Natural killer cell (primary cell): ENCODE measurements around the gene TENM3. TPM values are rescaled to one million over a fixed set of nuclear protein-coding genes. Genes with fewer than 3 reads are reported as not detected.
A peak's percentile ranks its signal among the peaks of the same experiment; 100 is the strongest.

ENCODE experiments used
- ATAC-seq, 3 donors: fragments of 150-1000 bp in 2 of 3; fragments of 200-7000 bp in 1 of 3; cut with Tn5 transposase; 1 replicate in 1 of 3; 2 replicates in 2 of 3; pipeline ENCODE4 v1.10.0; 2021; ENCODE audit warnings: mild to moderate bottlenecking in 2 of 3, moderate library complexity in 2 of 3
- DNase-seq, 2 donors: peaks; one replicate each; pipeline versions ENCODE4 v3.0.0 to v3.0.0-alpha.2; 2013 to 2021; ENCODE audit warnings: mixed read lengths in 1 of 2
- H3K27ac ChIP-seq: one replicate; pipeline ENCODE4 v1.5.1; 2013; ENCODE audit warnings: mild to moderate bottlenecking, low read length
- H3K27me3 ChIP-seq: one replicate; pipeline ENCODE4 v1.6.1; 2013; ENCODE audit warnings: low read length; ENCODE audit not compliant: control insufficient read depth, insufficient read depth
- H3K36me3 ChIP-seq: one replicate; pipeline ENCODE4 v1.6.1; 2013; ENCODE audit warnings: low read length; ENCODE audit not compliant: control insufficient read depth, insufficient read depth
- H3K4me1 ChIP-seq: one replicate; pipeline ENCODE4 v1.6.1; 2013; ENCODE audit warnings: low read length; ENCODE audit not compliant: control insufficient read depth, insufficient read depth
- H3K4me3 ChIP-seq: one replicate; pipeline ENCODE4 v1.5.1; 2013; ENCODE audit warnings: low read length
- H3K9me3 ChIP-seq: one replicate; pipeline ENCODE4 v1.6.1; 2013; ENCODE audit warnings: low read length; ENCODE audit not compliant: control insufficient read depth, insufficient read depth
- H3K27ac Mint-ChIP-seq, 2 donors: one replicate each; pipeline ENCODE4 v1.8.0; 2022; ENCODE audit warnings: mild to moderate bottlenecking in 2 of 2, mixed read lengths in 2 of 2, moderate library complexity in 1 of 2
- H3K27me3 Mint-ChIP-seq, 2 donors: one replicate each; pipeline ENCODE4 v1.8.0; 2022; ENCODE audit warnings: low read depth in 2 of 2, mixed read lengths in 2 of 2
- H3K36me3 Mint-ChIP-seq: one replicate; pipeline ENCODE4 v1.8.0; 2022; ENCODE audit warnings: mixed read lengths
- H3K4me1 Mint-ChIP-seq, 2 donors: one replicate each; pipeline ENCODE4 v1.8.0; 2022; ENCODE audit warnings: mixed read lengths in 2 of 2
- H3K4me3 Mint-ChIP-seq: one replicate; pipeline ENCODE4 v1.8.0; 2022; ENCODE audit warnings: mild to moderate bottlenecking, moderate library complexity, mixed read lengths
- H3K9me3 Mint-ChIP-seq, 2 donors: one replicate each; pipeline ENCODE4 v1.8.0; 2022; ENCODE audit warnings: mixed read lengths in 2 of 2
- WGBS: methylation state at CpG from one replicate; pipeline ENCODE4 v1.1.7; 2013; ENCODE audit warnings: missing lambda C conversion rate; ENCODE audit not compliant: insufficient coverage; 5-methylcytosine and 5-hydroxymethylcytosine counted together
- intact Hi-C: fragments of 100-400 bp; cut with micrococcal nuclease; formaldehyde crosslinking; loops from one replicate; pipeline ENCODE4 v1.14.2; 2022
- total RNA-seq, 4 donors: library from RNA; stranded (reverse); fragments of 120-200 nt in 1 of 4; gene quantifications; one replicate each; pipeline versions ENCODE4 v1.2.3 to v1.2.4, GENCODE V29; 2013 to 2022
- TF ChIP-seq, protein P1 (sequence below): fragments of 200-600 bp; IDR thresholded peaks from one replicate; pipeline ENCODE4 v1.8.0; 2022; ENCODE audit warnings: antibody characterized with exemption

TENM3 gene
- total RNA-seq, 3 donors from 2014 or later (not counting 1 experiment from before 2014, with no cell fraction given) = not detected

- DNase-seq (peak; percentile 66 to 73), ATAC-seq (peak; percentile 69 to 78 (median 73))
- no peaks in the 10 kb centered on the region for H3K36me3 Mint-ChIP-seq
- peaks cover 5 to 8% of the 10 kb centered on the region in 2 donors for H3K9me3 Mint-ChIP-seq
- TF ChIP-seq, protein P1, sequence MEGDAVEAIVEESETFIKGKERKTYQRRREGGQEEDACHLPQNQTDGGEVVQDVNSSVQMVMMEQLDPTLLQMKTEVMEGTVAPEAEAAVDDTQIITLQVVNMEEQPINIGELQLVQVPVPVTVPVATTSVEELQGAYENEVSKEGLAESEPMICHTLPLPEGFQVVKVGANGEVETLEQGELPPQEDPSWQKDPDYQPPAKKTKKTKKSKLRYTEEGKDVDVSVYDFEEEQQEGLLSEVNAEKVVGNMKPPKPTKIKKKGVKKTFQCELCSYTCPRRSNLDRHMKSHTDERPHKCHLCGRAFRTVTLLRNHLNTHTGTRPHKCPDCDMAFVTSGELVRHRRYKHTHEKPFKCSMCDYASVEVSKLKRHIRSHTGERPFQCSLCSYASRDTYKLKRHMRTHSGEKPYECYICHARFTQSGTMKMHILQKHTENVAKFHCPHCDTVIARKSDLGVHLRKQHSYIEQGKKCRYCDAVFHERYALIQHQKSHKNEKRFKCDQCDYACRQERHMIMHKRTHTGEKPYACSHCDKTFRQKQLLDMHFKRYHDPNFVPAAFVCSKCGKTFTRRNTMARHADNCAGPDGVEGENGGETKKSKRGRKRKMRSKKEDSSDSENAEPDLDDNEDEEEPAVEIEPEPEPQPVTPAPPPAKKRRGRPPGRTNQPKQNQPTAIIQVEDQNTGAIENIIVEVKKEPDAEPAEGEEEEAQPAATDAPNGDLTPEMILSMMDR = no peak
- no peaks in the 10 kb centered on the region for H3K36me3 ChIP-seq
- peaks cover 39% of the 10 kb centered on the region for H3K4me1 ChIP-seq
- H3K27me3 Mint-ChIP-seq = no peaks in the 10 kb centered on the region
- intact Hi-C loops = loop anchor here (1.0 kb wide), 1 partner anchor 109 kb away; no protein-coding TSS in a partner anchor
- peak overlapping the region; percentile 59 for H3K27ac ChIP-seq
- 62% methylated on average over 25 of the region's 25 CpGs for WGBS
- peak overlapping the region; percentile 69 for H3K4me3 Mint-ChIP-seq
- peaks cover 0 to 27% of the 10 kb centered on the region in 2 donors for H3K4me1 Mint-ChIP-seq
- H3K27ac Mint-ChIP-seq = no peak overlapping the region
- H3K4me3 ChIP-seq = no peak overlapping the region
- peaks cover 17% of the 10 kb centered on the region for H3K9me3 ChIP-seq
- H3K27me3 ChIP-seq = no peaks in the 10 kb centered on the region
Observed at GRCh38 chr4:182808673-182809416, 565.6 kb downstream of the TENM3 start.

- Mint-ChIP-seq H3K9me3 (peaks cover 5 to 8% of the 10 kb centered on the region in 2 donors), H3K27ac (no peak overlapping the region), H3K4me3 (peak overlapping the region; percentile 69), H3K4me1 (peaks cover 0 to 27% of the 10 kb centered on the region in 2 donors), H3K27me3 (no peaks in the 10 kb centered on the region), H3K36me3 (no peaks in the 10 kb centered on the region)
- Histone ChIP-seq H3K27me3 (no peaks in the 10 kb centered on the region), H3K4me3 (no peak overlapping the region), H3K9me3 (peaks cover 17% of the 10 kb centered on the region), H3K4me1 (peaks cover 39% of the 10 kb centered on the region), H3K36me3 (no peaks in the 10 kb centered on the region), H3K27ac (peak overlapping the region; percentile 59)
- DNase-seq = peak in 1 of 2 donors; percentile 24
- WGBS = 52% methylated on average over 5 of the region's 5 CpGs
- intact Hi-C loops = loop anchor here (1.0 kb wide), 1 partner anchor 109 kb away; no protein-coding TSS in a partner anchor
- peak in 1 of 3 donors; percentile 6 for ATAC-seq
- TF ChIP-seq, protein P1 = no peak
Observed at GRCh38 chr4:182809417-182810102, 566.4 kb downstream of the TENM3 start.

- H3K4me3 Mint-ChIP-seq = no peak overlapping the region
- Histone ChIP-seq H3K4me3 (no peak overlapping the region), H3K27ac (no peak overlapping the region), H3K36me3 (no peaks in the 10 kb centered on the region), H3K27me3 (no peaks in the 10 kb centered on the region), H3K4me1 (peaks cover 39% of the 10 kb centered on the region), H3K9me3 (peaks cover 17% of the 10 kb centered on the region)
- no peaks in the 10 kb centered on the region for H3K36me3 Mint-ChIP-seq
- peaks cover 5 to 8% of the 10 kb centered on the region in 2 donors for H3K9me3 Mint-ChIP-seq
- TF ChIP-seq, protein P1 = no peak
- ATAC-seq (no peak), DNase-seq (no peak)
- peaks cover 0 to 27% of the 10 kb centered on the region in 2 donors for H3K4me1 Mint-ChIP-seq
- intact Hi-C loops = no loop called here
- WGBS = 73% methylated on average over 3 of the region's 4 CpGs
- no peaks in the 10 kb centered on the region for H3K27me3 Mint-ChIP-seq
- no peak overlapping the region for H3K27ac Mint-ChIP-seq
Observed at GRCh38 chr4:182810103-182810615, 567.0 kb downstream of the TENM3 start.
